Peyer's patch (tissue), 4 donors: ENCODE results near the gene ARHGAP15. TPM values are rescaled to one million over a fixed set of nuclear protein-coding genes. Genes with fewer than 3 reads are reported as not detected.

ENCODE experiments used
- DNase-seq, 3 donors: peaks; one replicate each; pipeline ENCODE4 v3.0.0-alpha.2; 2017 to 2019
- H3K27ac ChIP-seq, 4 donors: fragments of 200-600 bp; sonication (generic); one replicate each; pipeline ENCODE4 v1.5.1; 2016 to 2019
- H3K27me3 ChIP-seq, 2 donors: fragments of 200-600 bp; sonication (generic); one replicate each; pipeline ENCODE4 v1.5.1; 2019
- H3K36me3 ChIP-seq, 3 donors: fragments of 200-600 bp; sonication (generic); one replicate each; pipeline ENCODE4 v1.5.1; 2016 to 2019
- H3K4me1 ChIP-seq, 4 donors: fragments of 200-600 bp; sonication (generic); one replicate each; pipeline ENCODE4 v1.5.1; 2016 to 2019
- H3K4me3 ChIP-seq, 4 donors: fragments of 200-600 bp; sonication (generic); 1 replicate in 3 of 4; 2 replicates in 1 of 4; pipeline ENCODE4 v1.5.1; 2016 to 2019; ENCODE audit warnings: mild to moderate bottlenecking in 1 of 4
- H3K9me3 ChIP-seq, 4 donors: fragments of 200-600 bp; sonication (generic); one replicate each; pipeline ENCODE4 v1.5.1; 2016 to 2019; ENCODE audit warnings: mild to moderate bottlenecking in 1 of 4
- POLR2A ChIP-seq, 2 donors: fragments of 450-650 bp; IDR thresholded peaks; one replicate each; pipeline ENCODE4 v1.5.1; 2017; ENCODE audit warnings: antibody characterized with exemption in 2 of 2, mild to moderate bottlenecking in 2 of 2, moderate library complexity in 2 of 2
- total RNA-seq, 4 donors: library from RNA; depleted of rRNA; stranded (reverse); fragments of >200 nt; gene quantifications; one replicate each; pipeline ENCODE4 v1.1.0, GENCODE V29; 2016
- TF ChIP-seq, protein P1 (sequence below), 6 experiments: fragments of 450-650 bp in 4 of 6; fragments of 200-600 bp in 2 of 6; sonication (generic) in 1 of 6; IDR thresholded peaks; one replicate each; pipeline ENCODE4 v1.5.1; 2017 to 2019; ENCODE audit warnings: antibody characterized with exemption in 6 of 6, mild to moderate bottlenecking in 3 of 6, moderate library complexity in 1 of 6

ARHGAP15 gene
- total RNA-seq, 4 donors from 2014 or later: 6.7 to 203 (median 12.5) TPM

DNA sequence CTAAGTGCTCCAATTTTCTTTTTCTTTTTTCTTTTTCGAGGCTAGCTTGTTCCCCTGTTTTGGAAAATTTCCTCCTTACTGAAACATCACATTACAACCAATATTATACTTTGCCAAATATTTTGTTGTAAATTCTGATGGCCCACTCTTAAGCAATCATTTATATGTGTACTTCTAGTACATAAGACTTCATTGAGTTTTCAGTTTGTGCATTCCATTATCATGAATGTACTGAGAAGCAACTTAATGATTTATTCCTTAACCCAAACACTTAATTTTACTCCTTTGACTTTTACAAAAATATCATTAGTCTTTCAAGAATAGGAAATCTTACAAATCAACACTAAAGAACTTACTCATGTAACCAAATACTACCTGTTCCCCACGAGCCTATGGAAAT lies 242.4 kb downstream of the ARHGAP15 start:
- no peaks in the 10 kb centered on the region for H3K4me1 ChIP-seq
- H3K9me3 ChIP-seq: no peaks in the 10 kb centered on the region
- no peak overlapping the region for H3K4me3 ChIP-seq
- no peaks in the 10 kb centered on the region for H3K27me3 ChIP-seq
- H3K36me3 ChIP-seq: no peaks in the 10 kb centered on the region
- no peak for DNase-seq
- TF ChIP-seq POLR2A (IDR thresholded peaks at IDR 0.05): no peak
- TF ChIP-seq, protein P1, sequence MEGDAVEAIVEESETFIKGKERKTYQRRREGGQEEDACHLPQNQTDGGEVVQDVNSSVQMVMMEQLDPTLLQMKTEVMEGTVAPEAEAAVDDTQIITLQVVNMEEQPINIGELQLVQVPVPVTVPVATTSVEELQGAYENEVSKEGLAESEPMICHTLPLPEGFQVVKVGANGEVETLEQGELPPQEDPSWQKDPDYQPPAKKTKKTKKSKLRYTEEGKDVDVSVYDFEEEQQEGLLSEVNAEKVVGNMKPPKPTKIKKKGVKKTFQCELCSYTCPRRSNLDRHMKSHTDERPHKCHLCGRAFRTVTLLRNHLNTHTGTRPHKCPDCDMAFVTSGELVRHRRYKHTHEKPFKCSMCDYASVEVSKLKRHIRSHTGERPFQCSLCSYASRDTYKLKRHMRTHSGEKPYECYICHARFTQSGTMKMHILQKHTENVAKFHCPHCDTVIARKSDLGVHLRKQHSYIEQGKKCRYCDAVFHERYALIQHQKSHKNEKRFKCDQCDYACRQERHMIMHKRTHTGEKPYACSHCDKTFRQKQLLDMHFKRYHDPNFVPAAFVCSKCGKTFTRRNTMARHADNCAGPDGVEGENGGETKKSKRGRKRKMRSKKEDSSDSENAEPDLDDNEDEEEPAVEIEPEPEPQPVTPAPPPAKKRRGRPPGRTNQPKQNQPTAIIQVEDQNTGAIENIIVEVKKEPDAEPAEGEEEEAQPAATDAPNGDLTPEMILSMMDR (IDR thresholded peaks at IDR 0.05): no peak
- no peak overlapping the region for H3K27ac ChIP-seq

DNA sequence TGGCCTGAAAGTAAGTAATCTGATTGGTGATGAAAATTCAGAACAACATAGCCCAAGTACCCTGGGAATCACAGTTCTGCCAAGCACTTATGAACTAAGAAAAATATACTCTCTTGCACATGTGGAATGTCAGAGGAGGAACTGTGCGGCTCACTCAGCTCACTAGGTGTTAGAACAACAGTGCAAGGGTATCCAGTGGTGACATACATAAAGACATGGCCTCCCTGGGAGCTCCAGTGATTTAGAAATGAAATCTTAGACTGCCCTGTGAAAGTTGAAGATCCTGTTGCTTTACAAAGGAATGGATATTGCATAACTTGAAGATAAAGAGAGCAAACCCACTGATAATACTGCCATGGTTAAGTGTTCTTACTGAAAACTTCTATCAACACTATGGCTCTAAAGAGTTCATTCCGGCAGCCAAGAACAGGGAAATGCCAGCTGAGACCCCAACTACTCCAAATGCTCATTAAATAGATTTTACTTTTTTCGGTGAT lies 246.2 kb downstream of the ARHGAP15 start:
- H3K4me3 ChIP-seq: no peak overlapping the region
- H3K36me3 ChIP-seq: no peaks in the 10 kb centered on the region
- no peaks in the 10 kb centered on the region for H3K9me3 ChIP-seq
- TF ChIP-seq, protein P1 (IDR thresholded peaks at IDR 0.05): no peak
- TF ChIP-seq POLR2A (IDR thresholded peaks at IDR 0.05): no peak
- no peak overlapping the region for H3K27ac ChIP-seq
- H3K27me3 ChIP-seq: no peaks in the 10 kb centered on the region
- H3K4me1 ChIP-seq: no peaks in the 10 kb centered on the region
- no peak for DNase-seq

- Histone ChIP-seq H3K36me3 (no peaks in the 10 kb centered on the region), H3K9me3 (no peaks in the 10 kb centered on the region), H3K27ac (no peak overlapping the region), H3K4me1 (no peaks in the 10 kb centered on the region), H3K27me3 (no peaks in the 10 kb centered on the region), H3K4me3 (no peak overlapping the region)
- TF ChIP-seq POLR2A (IDR thresholded peaks at IDR 0.05): no peak
- TF ChIP-seq, protein P1 (IDR thresholded peaks at IDR 0.05): no peak
- no peak for DNase-seq
Measured at GRCh38 chr2:143378996-143379395, 249.8 kb downstream of the ARHGAP15 start.

DNA sequence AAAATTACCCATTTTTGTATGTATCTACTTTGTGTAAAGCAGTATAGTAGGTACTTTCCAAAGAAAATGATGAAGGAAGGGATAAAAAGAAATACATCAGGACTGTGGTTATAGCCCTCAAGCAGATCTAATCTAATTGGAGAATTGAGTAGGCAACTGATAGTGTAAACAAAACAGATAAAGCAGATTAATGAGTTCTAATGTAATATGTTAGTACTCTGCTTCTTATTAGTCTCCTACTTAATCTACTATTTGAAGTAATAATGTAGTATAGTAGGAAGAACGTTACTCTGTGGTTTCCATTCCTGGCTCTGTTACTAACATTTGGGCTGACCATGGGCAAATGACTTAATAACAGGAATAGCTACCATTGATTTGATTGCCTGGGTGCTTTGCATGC lies 250.7 kb downstream of the ARHGAP15 start:
- no peaks in the 10 kb centered on the region for H3K9me3 ChIP-seq
- H3K27ac ChIP-seq: no peak overlapping the region
- DNase-seq: no peak
- no peak overlapping the region for H3K4me3 ChIP-seq
- no peaks in the 10 kb centered on the region for H3K36me3 ChIP-seq
- no peaks in the 10 kb centered on the region for H3K4me1 ChIP-seq
- H3K27me3 ChIP-seq: no peaks in the 10 kb centered on the region
- no peak for TF ChIP-seq POLR2A (IDR thresholded peaks at IDR 0.05)
- TF ChIP-seq, protein P1 (IDR thresholded peaks at IDR 0.05): no peak

- no peaks in the 10 kb centered on the region for H3K9me3 ChIP-seq
- no peaks in the 10 kb centered on the region for H3K36me3 ChIP-seq
- H3K4me1 ChIP-seq: no peaks in the 10 kb centered on the region
- H3K4me3 ChIP-seq: no peak overlapping the region
- TF ChIP-seq, protein P1 (IDR thresholded peaks at IDR 0.05): no peak
- TF ChIP-seq POLR2A (IDR thresholded peaks at IDR 0.05): no peak
- no peaks in the 10 kb centered on the region for H3K27me3 ChIP-seq
- no peak for DNase-seq
- H3K27ac ChIP-seq: no peak overlapping the region
Measured at GRCh38 chr2:143382573-143382972, 253.4 kb downstream of the ARHGAP15 start.

- no peaks in the 10 kb centered on the region for H3K27me3 ChIP-seq
- no peaks in the 10 kb centered on the region for H3K9me3 ChIP-seq
- no peaks in the 10 kb centered on the region for H3K36me3 ChIP-seq
- H3K27ac ChIP-seq: no peak overlapping the region
- TF ChIP-seq POLR2A (IDR thresholded peaks at IDR 0.05): no peak
- TF ChIP-seq, protein P1 (IDR thresholded peaks at IDR 0.05): no peak
- H3K4me3 ChIP-seq: no peak overlapping the region
- H3K4me1 ChIP-seq: no peaks in the 10 kb centered on the region
- no peak for DNase-seq
Measured at GRCh38 chr2:143383016-143383415, 253.8 kb downstream of the ARHGAP15 start.
